Upper lobe of left lung (tissue), 6 donors: ENCODE data around the gene C16orf86. TPM values are rescaled to one million over a fixed set of nuclear protein-coding genes. Genes with fewer than 3 reads are reported as not detected.

ENCODE experiments used
- ATAC-seq, 2 donors: fragments of 200-7000 bp; cut with Tn5 transposase; one replicate each; pipeline ENCODE4 v1.9.1; 2022; ENCODE audit warnings: mild to moderate bottlenecking in 2 of 2, moderate library complexity in 2 of 2; ENCODE audit not compliant: low FRiP score in 2 of 2
- DNase-seq, 2 donors: peaks; one replicate each; pipeline ENCODE4 v3.0.0-alpha.2; 2019 to 2020
- H3K27ac ChIP-seq, 4 donors: fragments of 200-600 bp; sonication (generic); one replicate each; pipeline ENCODE4 v1.5.1; 2016 to 2019
- H3K27me3 ChIP-seq, 4 donors: fragments of 200-600 bp; sonication (generic); one replicate each; pipeline ENCODE4 v1.5.1; 2017 to 2019
- H3K36me3 ChIP-seq, 4 donors: fragments of 200-600 bp; sonication (generic); one replicate each; pipeline ENCODE4 v1.5.1; 2016 to 2019
- H3K4me1 ChIP-seq, 4 donors: fragments of 200-600 bp; sonication (generic); one replicate each; pipeline ENCODE4 v1.5.1; 2018 to 2019
- H3K4me3 ChIP-seq, 4 donors: fragments of 200-600 bp; sonication (generic); one replicate each; pipeline ENCODE4 v1.5.1; 2017 to 2019; ENCODE audit warnings: mild to moderate bottlenecking in 2 of 4, moderate library complexity in 1 of 4
- H3K9me3 ChIP-seq, 4 donors: fragments of 200-600 bp; sonication (generic); one replicate each; pipeline ENCODE4 v1.5.1; 2018 to 2019
- EP300 ChIP-seq, 4 donors: sonication (generic); formaldehyde crosslinking; IDR thresholded peaks; one replicate each; pipeline ENCODE4 v1.5.1; 2017; ENCODE audit warnings: antibody characterized with exemption in 4 of 4, control low read depth in 2 of 4
- POLR2A ChIP-seq, 4 donors: fragments of 450-650 bp; IDR thresholded peaks; one replicate each; pipeline ENCODE4 v1.5.1; 2016 to 2017; ENCODE audit warnings: antibody characterized with exemption in 4 of 4, mild to moderate bottlenecking in 2 of 4
- POLR2AphosphoS5 ChIP-seq, 2 donors: sonication (generic); formaldehyde crosslinking; IDR thresholded peaks; one replicate each; pipeline ENCODE4 v1.5.1; 2017; ENCODE audit warnings: antibody characterized with exemption in 2 of 2
- WGBS, 2 donors: methylation state at CpG; one replicate each; pipeline ENCODE4 v1.1.5; 2017 to 2018; 5-methylcytosine and 5-hydroxymethylcytosine counted together
- total RNA-seq, 6 donors: library from RNA; depleted of rRNA in 4 of 6; stranded (reverse); fragments of >200 nt in 4 of 6; gene quantifications; one replicate each; pipeline versions ENCODE4 v1.1.0 to v1.2.1, GENCODE V29; 2016 to 2021
- TF ChIP-seq, protein P1 (sequence below), 6 experiments: fragments of 450-650 bp in 4 of 6; fragments of 200-600 bp in 2 of 6; sonication (generic) in 2 of 6; IDR thresholded peaks; one replicate each; pipeline ENCODE4 v1.5.1; 2016 to 2019; ENCODE audit warnings: antibody characterized with exemption in 6 of 6
- donor health status: DM: no; HTN: no; CAD: no; lungs with moderate emphysema.
- donor health status: DM: no; HTN: yes; CAD: no; lungs with severe emphysema.

The C16orf86 gene
- total RNA-seq, 6 donors from 2014 or later: 1.2 to 22.0 (median 5.2) TPM

DNA sequence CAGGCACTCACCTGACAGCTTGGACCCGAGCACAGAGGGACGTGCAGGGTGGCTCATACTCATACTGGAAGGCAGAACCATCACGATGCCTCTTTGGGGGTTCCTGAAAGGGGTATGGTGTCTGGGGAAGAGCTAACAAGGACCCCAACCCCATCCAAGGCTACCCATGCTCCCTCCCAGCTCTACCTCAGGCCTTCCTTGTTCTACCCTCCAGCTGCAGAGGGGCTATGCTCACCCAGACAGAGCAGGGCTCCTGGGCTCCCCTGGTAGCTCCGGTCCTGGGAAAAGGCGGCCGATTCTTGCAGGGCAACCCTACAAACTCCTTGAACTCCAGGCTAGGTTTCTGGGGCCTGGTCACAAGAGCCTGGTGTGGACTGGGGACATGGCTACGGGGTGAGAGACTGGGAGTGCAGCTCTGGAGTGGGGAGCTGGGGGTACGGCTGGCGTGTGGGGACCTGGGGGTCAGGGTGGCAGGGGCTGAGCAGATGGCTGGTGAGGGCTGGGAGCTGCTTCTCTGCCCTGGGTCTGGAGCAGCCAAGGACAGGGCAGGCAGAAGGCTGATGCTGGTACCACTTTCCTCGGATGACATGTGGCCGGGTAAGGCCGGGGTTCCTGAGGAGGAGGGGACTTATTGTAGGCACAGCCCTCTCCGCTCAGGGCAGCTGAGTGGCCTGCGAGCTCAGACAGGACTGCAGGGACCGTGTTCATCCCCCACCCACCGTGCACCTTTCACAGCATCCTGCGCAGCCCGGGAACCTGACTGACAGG is 8.7 kb upstream of the C16orf86 start:
- ATAC-seq: no peak
- Histone ChIP-seq H3K27me3 (peaks cover 0 to 17% (median 7%) of the 10 kb centered on the region in 4 donors), H3K4me1 (peaks cover 23 to 34% (median 25%) of the 10 kb centered on the region in 4 donors), H3K27ac (no peak overlapping the region), H3K4me3 (no peak overlapping the region), H3K36me3 (peaks cover 0 to 20% (median 16%) of the 10 kb centered on the region in 4 donors), H3K9me3 (no peaks in the 10 kb centered on the region)
- DNase-seq: peak in 1 of 2 donors; percentile 45
- TF ChIP-seq, protein P1, sequence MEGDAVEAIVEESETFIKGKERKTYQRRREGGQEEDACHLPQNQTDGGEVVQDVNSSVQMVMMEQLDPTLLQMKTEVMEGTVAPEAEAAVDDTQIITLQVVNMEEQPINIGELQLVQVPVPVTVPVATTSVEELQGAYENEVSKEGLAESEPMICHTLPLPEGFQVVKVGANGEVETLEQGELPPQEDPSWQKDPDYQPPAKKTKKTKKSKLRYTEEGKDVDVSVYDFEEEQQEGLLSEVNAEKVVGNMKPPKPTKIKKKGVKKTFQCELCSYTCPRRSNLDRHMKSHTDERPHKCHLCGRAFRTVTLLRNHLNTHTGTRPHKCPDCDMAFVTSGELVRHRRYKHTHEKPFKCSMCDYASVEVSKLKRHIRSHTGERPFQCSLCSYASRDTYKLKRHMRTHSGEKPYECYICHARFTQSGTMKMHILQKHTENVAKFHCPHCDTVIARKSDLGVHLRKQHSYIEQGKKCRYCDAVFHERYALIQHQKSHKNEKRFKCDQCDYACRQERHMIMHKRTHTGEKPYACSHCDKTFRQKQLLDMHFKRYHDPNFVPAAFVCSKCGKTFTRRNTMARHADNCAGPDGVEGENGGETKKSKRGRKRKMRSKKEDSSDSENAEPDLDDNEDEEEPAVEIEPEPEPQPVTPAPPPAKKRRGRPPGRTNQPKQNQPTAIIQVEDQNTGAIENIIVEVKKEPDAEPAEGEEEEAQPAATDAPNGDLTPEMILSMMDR (IDR thresholded peaks at IDR 0.05): no peak
- no peak for TF ChIP-seq POLR2AphosphoS5 (IDR thresholded peaks at IDR 0.05)
- no peak for TF ChIP-seq EP300 (IDR thresholded peaks at IDR 0.05)
- no peak for TF ChIP-seq POLR2A (IDR thresholded peaks at IDR 0.05)
- WGBS, 2 donors: 79 to 93% methylated on average over 7 to 14 of the region's 18 CpGs

DNA sequence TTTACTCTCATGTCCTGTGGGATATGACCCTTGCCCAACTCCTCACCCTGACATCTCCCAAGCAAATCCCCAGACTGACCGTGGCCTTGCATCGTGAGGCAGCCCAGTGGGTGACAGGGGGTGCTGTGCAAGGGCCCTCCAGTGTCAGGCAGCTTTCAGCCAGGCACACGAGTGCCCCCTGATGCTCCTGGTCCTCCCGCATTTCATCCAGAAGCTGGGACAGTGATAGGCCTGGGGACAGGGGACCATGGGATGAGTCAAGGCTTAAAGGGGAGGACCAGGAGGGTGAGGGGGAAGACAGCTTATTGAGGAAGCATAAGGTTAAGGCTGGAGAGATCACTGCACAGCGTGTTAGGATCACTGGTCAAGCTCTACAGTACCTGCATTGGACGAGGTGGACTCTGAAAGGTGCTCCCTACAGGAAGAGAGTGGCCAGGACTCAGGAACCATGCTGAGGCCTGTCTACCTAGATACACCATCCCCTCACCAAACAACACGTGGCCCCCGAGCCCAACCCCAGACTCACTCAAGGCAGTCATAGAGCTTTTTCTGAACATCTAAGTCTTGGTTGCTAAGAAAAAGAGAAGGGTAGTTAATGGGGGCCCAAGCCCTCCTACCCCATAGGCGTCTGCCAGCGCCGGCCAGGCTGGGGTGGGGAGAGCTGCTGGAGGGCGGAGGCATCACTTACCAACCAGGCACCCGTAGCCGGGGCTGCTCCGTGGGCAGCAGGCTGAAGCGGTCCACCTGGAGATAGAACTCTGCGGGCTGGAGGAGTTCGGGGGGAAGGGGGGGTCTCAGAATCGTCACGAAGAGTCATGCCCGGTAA is 7.6 kb upstream of the C16orf86 start:
- peaks cover 0 to 7% (median 3%) of the 10 kb centered on the region in 4 donors for H3K27me3 ChIP-seq
- H3K27ac ChIP-seq: peak overlapping the region in 2 of 4 donors; percentile 90 to 92
- H3K36me3 ChIP-seq: peaks cover 0 to 27% (median 23%) of the 10 kb centered on the region in 4 donors
- DNase-seq (no peak), ATAC-seq (no peak)
- H3K4me1 ChIP-seq: peaks cover 16 to 25% (median 17%) of the 10 kb centered on the region in 4 donors
- TF ChIP-seq, protein P1 (IDR thresholded peaks at IDR 0.05): no peak
- TF ChIP-seq POLR2AphosphoS5 (IDR thresholded peaks at IDR 0.05) (no peak), POLR2A (IDR thresholded peaks at IDR 0.05) (no peak), EP300 (IDR thresholded peaks at IDR 0.05) (no peak)
- 43 to 51% methylated on average over 8 to 20 of the region's 21 CpGs for WGBS, 2 donors
- H3K4me3 ChIP-seq: peak overlapping the region; percentile 76 to 90 (median 88)
- no peaks in the 10 kb centered on the region for H3K9me3 ChIP-seq

DNA sequence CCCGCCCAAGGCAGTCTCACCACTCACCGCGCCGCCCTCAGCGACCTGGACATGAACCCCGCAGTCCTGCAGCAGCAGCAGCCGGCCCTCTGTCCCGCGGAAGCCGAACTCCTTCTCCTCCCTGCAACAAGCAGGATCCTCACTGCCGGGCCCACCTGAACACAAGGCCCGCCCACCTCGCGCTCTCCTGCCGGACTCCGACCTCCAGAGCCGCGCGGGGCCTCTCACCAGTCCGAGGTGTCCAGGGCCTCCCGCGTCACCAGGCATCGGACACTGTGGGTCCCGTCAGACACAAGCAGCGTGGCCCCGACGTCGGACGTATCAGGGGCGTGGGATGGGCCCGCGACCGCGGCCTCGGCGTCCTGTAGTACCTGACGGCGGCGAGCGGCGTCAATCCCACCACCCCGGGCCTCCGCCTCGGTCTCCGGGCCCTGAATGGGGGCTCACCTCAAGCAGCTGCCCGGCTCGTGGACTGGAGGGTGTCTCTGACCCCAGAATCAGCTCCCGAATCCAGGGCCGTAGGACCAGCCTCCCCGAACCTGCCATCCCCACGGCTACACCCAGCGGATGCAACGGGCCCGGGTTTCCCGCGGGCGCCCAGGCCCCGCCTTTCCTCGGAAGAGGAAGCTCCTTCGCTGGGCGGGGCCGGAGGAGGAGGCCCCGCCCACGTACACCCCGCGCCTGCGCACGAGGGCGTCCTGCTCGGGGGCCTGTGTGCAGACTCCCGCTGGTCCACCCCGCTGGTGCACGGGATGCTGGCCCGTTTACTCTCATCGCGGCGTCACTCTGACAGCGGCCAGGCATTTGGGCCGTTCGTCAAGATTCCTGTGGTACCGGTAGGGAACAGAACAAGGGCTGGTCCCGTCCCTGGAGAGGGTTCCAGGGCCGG is 6.7 kb upstream of the C16orf86 start, which contains the start of gene ACD:
Gene ACD, minus strand, starts transcription at position 586 of the 889 bp plus-strand sequence. Its CDS starts 40 bp downstream, at position 546.
- Histone ChIP-seq H3K27me3 (no peaks in the 10 kb centered on the region), H3K27ac (peak within 1 kb of the TSS; percentile 86 to 92 (median 90)), H3K4me1 (peaks cover 16 to 25% (median 17%) of the 10 kb centered on the region in 4 donors), H3K36me3 (peaks cover 0 to 31% (median 23%) of the 10 kb centered on the region in 4 donors), H3K4me3 (peak within 1 kb of the TSS; percentile 76 to 90 (median 88)), H3K9me3 (no peaks in the 10 kb centered on the region)
- ATAC-seq: peak; percentile 95 to 96
- 0% methylated on average over 1 to 53 of the region's 83 CpGs for WGBS, 2 donors
- TF ChIP-seq POLR2AphosphoS5 (IDR thresholded peaks at IDR 0.05) (peak; percentile 76 to 86), POLR2A (IDR thresholded peaks at IDR 0.05) (peak in 3 of 4 donors; percentile 43 to 91 (median 64)), EP300 (IDR thresholded peaks at IDR 0.05) (no peak)
- TF ChIP-seq, protein P1 (IDR thresholded peaks at IDR 0.05): no peak
- peak; percentile 91 to 99 for DNase-seq

DNA sequence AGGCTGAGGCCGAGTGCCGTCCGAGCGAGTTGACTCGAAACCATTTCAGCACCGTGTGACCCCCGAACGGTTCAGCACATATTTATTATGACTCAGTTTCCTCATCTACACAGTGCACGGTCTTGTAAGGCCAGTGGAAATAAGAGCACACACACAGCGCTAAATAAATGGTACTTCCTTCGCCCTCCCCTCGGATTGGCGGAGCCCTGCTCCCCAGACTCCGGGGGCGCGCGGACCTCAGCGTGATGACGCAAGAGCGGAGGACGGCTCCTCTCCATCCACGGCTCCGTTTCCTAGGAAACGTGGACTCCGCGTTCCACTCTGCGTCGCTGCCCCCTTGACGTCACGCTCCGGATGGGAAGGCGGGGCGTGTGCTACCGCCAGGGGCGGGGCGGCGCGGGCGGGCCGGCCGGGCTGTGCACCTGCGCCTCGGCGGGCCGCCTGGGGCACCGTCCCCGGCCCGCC is 6.0 kb upstream of the C16orf86 start, which contains the start of gene PARD6A:
Gene PARD6A, plus strand, starts transcription at position 397 of the 465 bp plus-strand sequence. CDS start 79 bp downstream, outside the sequence.
- H3K27ac ChIP-seq: peak within 1 kb of the TSS; percentile 86 to 92 (median 90)
- H3K4me3 ChIP-seq: peak within 1 kb of the TSS; percentile 76 to 90 (median 88)
- DNase-seq (peak; percentile 96 to 97), ATAC-seq (peak; percentile 89 to 93)
- WGBS, 2 donors: 0% methylated on average over 42 of the region's 48 CpGs; no CpG with 5 or more reads in 1 of the 2 donors
- peaks cover 0 to 33% (median 23%) of the 10 kb centered on the region in 4 donors for H3K36me3 ChIP-seq
- peak in 2 of 4 donors; percentile 21 to 49 for TF ChIP-seq POLR2A (IDR thresholded peaks at IDR 0.05)
- TF ChIP-seq EP300 (IDR thresholded peaks at IDR 0.05): no peak
- TF ChIP-seq, protein P1 (IDR thresholded peaks at IDR 0.05): peak in 4 of 6 experiments; percentile 33 to 72 (median 60)
- TF ChIP-seq POLR2AphosphoS5 (IDR thresholded peaks at IDR 0.05): peak; percentile 10 to 49
- peaks cover 19 to 30% (median 20%) of the 10 kb centered on the region in 4 donors for H3K4me1 ChIP-seq
- H3K9me3 ChIP-seq: no peaks in the 10 kb centered on the region
- no peaks in the 10 kb centered on the region for H3K27me3 ChIP-seq
